Skeletal muscle tissue (tissue), 4 donors: ENCODE measurements around the gene HOXC11. TPM values are rescaled to one million over a fixed set of nuclear protein-coding genes. Genes with fewer than 3 reads are reported as not detected.
A peak's percentile ranks its signal among the peaks of the same experiment; 100 is the strongest.

Source experiments
- H3K27ac ChIP-seq: one replicate; pipeline ENCODE4 v1.7.0; 2013; ENCODE audit warnings: mild to moderate bottlenecking, low read depth, low read length, inconsistent platforms
- H3K27me3 ChIP-seq, 3 donors: one replicate each; pipeline ENCODE4 v1.7.0; 2013; ENCODE audit warnings: low read length in 3 of 3; ENCODE audit not compliant: control insufficient read depth in 3 of 3, insufficient read depth in 3 of 3
- H3K36me3 ChIP-seq, 3 donors: one replicate each; pipeline ENCODE4 v1.7.0; 2013; ENCODE audit warnings: low read length in 3 of 3; ENCODE audit not compliant: control insufficient read depth in 3 of 3, insufficient read depth in 3 of 3
- H3K4me1 ChIP-seq, 3 donors: one replicate each; pipeline ENCODE4 v1.7.0; 2013; ENCODE audit warnings: low read length in 3 of 3, mild to moderate bottlenecking in 3 of 3; ENCODE audit not compliant: control insufficient read depth in 3 of 3, insufficient read depth in 3 of 3
- H3K4me3 ChIP-seq, 3 donors: one replicate each; pipeline ENCODE4 v1.7.0; 2013; ENCODE audit warnings: low read length in 3 of 3
- H3K9ac ChIP-seq, 3 donors: one replicate each; pipeline ENCODE4 v1.7.0; 2013; ENCODE audit warnings: low read length in 3 of 3, mild to moderate bottlenecking in 3 of 3, moderate library complexity in 2 of 3, low read depth in 1 of 3
- H3K9me3 ChIP-seq, 3 donors: one replicate each; pipeline ENCODE4 v1.7.0; 2013; ENCODE audit warnings: low read length in 3 of 3; ENCODE audit not compliant: control insufficient read depth in 3 of 3
- total RNA-seq: library from RNA; depleted of rRNA; stranded (reverse); fragments of >200 nt; gene quantifications from one replicate; pipeline ENCODE4 v1.2.3, GENCODE V29; 2014
- donor health status: Osteomylitis.

The HOXC11 gene
- total RNA-seq, 1 donor from 2014 or later: 0.52 TPM

- H3K9me3 ChIP-seq: no peaks in the 10 kb centered on the region
- peaks cover 57 to 91% (median 69%) of the 10 kb centered on the region in 3 donors for H3K27me3 ChIP-seq
- H3K36me3 ChIP-seq: no peaks in the 10 kb centered on the region
- peaks cover 7 to 24% (median 14%) of the 10 kb centered on the region in 3 donors for H3K4me1 ChIP-seq
- no peak overlapping the region for H3K4me3 ChIP-seq
- H3K27ac ChIP-seq: peak overlapping the region; percentile 65
- no peak overlapping the region for H3K9ac ChIP-seq
Observed at GRCh38 chr12:53972152-53972702, 699 bp upstream of the HOXC11 start.

GRCh38 chr12:53973236-53974042, 513 bp downstream of the HOXC11 start:
- H3K9ac ChIP-seq: peak overlapping the region; percentile 43 to 72 (median 56)
- peaks cover 11 to 27% (median 16%) of the 10 kb centered on the region in 3 donors for H3K4me1 ChIP-seq
- H3K9me3 ChIP-seq: no peaks in the 10 kb centered on the region
- peaks cover 63 to 90% (median 68%) of the 10 kb centered on the region in 3 donors for H3K27me3 ChIP-seq
- no peaks in the 10 kb centered on the region for H3K36me3 ChIP-seq
- peak overlapping the region; percentile 64 to 75 (median 75) for H3K4me3 ChIP-seq
- H3K27ac ChIP-seq: peak overlapping the region; percentile 65

- H3K36me3 ChIP-seq: no peaks in the 10 kb centered on the region
- peaks cover 15 to 29% (median 18%) of the 10 kb centered on the region in 3 donors for H3K4me1 ChIP-seq
- H3K27me3 ChIP-seq: peaks cover 60 to 92% (median 64%) of the 10 kb centered on the region in 3 donors
- H3K27ac ChIP-seq: peak within 1 kb of the TSS; percentile 65
- no peaks in the 10 kb centered on the region for H3K9me3 ChIP-seq
- peak within 1 kb of the TSS; percentile 73 to 75 (median 75) for H3K4me3 ChIP-seq
- peak within 1 kb of the TSS; percentile 72 to 81 (median 77) for H3K9ac ChIP-seq
Observed at GRCh38 chr12:53974084-53975063, 1.4 kb downstream of the HOXC11 start, which contains the start of gene HOTAIR. Gene HOTAIR (minus strand): TSS chr12:53974954.

- Histone ChIP-seq H3K27ac (peak overlapping the region; percentile 65), H3K4me1 (peaks cover 16 to 29% (median 22%) of the 10 kb centered on the region in 3 donors), H3K27me3 (peaks cover 58 to 90% (median 60%) of the 10 kb centered on the region in 3 donors)
Observed at GRCh38 chr12:53975064-53975471, 2.1 kb downstream of the HOXC11 start.

GRCh38 chr12:53975479-53976152, 2.7 kb downstream of the HOXC11 start:
- H3K36me3 ChIP-seq: no peaks in the 10 kb centered on the region
- H3K4me3 ChIP-seq: peak overlapping the region in 2 of 3 donors; percentile 73 to 75
- H3K9me3 ChIP-seq: no peaks in the 10 kb centered on the region
- H3K27ac ChIP-seq: peak overlapping the region; percentile 44
- peaks cover 55 to 91% (median 59%) of the 10 kb centered on the region in 3 donors for H3K27me3 ChIP-seq
- H3K9ac ChIP-seq: peak overlapping the region in 2 of 3 donors; percentile 50 to 59
- H3K4me1 ChIP-seq: peaks cover 17 to 29% (median 22%) of the 10 kb centered on the region in 3 donors

More at GRCh38 chr12:53975064-53975471, 2.1 kb downstream of the HOXC11 start:
- no peaks in the 10 kb centered on the region for H3K9me3 ChIP-seq
- H3K36me3 ChIP-seq: no peaks in the 10 kb centered on the region
- peak overlapping the region in 2 of 3 donors; percentile 77 to 81 for H3K9ac ChIP-seq
- H3K4me3 ChIP-seq: peak overlapping the region; percentile 73 to 75 (median 75)

- Histone ChIP-seq H3K4me3 (no peak overlapping the region), H3K27ac (peak overlapping the region; percentile 44), H3K36me3 (no peaks in the 10 kb centered on the region), H3K27me3 (peaks cover 52 to 91% (median 53%) of the 10 kb centered on the region in 3 donors), H3K9ac (no peak overlapping the region), H3K4me1 (peaks cover 21 to 33% (median 22%) of the 10 kb centered on the region in 3 donors), H3K9me3 (no peaks in the 10 kb centered on the region)
Observed at GRCh38 chr12:53976172-53976822, 3.4 kb downstream of the HOXC11 start.

GRCh38 chr12:53976823-53977595, 4.1 kb downstream of the HOXC11 start:
- Histone ChIP-seq H3K9me3 (no peaks in the 10 kb centered on the region), H3K36me3 (no peaks in the 10 kb centered on the region), H3K9ac (no peak overlapping the region), H3K4me3 (no peak overlapping the region), H3K27ac (peak overlapping the region; percentile 39), H3K4me1 (peaks cover 23 to 39% (median 26%) of the 10 kb centered on the region in 3 donors), H3K27me3 (peaks cover 45 to 90% (median 50%) of the 10 kb centered on the region in 3 donors)
